Measurements from ENCODE around the gene ACTR3. TPM values are rescaled to one million over a fixed set of nuclear protein-coding genes. Genes with fewer than 3 reads are reported as not detected.
A peak's percentile ranks its signal among the peaks of the same experiment; 100 is the strongest.

ACTR3 gene
- total RNA-seq (265 TPM), polyA plus RNA-seq (ENCODE audit: insufficient read depth, low read depth, low replicate concordance) (69.3 TPM)
- long read RNA-seq, donor 1, full-length matches to known transcripts, result 17 of 46 reads
- long read RNA-seq, donor 1, partial matches to known transcripts, result 29 of 46 reads
- long read RNA-seq, donor 1, other reads (novel, unspliced or antisense), result 0 of 46 reads
- long read RNA-seq, donor 2, full-length matches to known transcripts, result 19 of 40 reads
- long read RNA-seq, donor 2, partial matches to known transcripts, result 21 of 40 reads
- long read RNA-seq, donor 2, other reads (novel, unspliced or antisense), result 0 of 40 reads
- long read RNA-seq, donor 3, full-length matches to known transcripts, result 24 of 40 reads
- long read RNA-seq, donor 3, partial matches to known transcripts, result 16 of 40 reads
- long read RNA-seq, donor 3, other reads (novel, unspliced or antisense), result 0 of 40 reads
- long read RNA-seq, donor 4, full-length matches to known transcripts, result 26 of 34 reads
- long read RNA-seq, donor 4, partial matches to known transcripts, result 8 of 34 reads
- long read RNA-seq, donor 4, other reads (novel, unspliced or antisense), result 0 of 34 reads
- long read RNA-seq, donor 5, full-length matches to known transcripts, result 4 of 4 reads
- long read RNA-seq, donor 5, partial matches to known transcripts, result 0 of 4 reads
- long read RNA-seq, donor 5, other reads (novel, unspliced or antisense), result 0 of 4 reads
- long read RNA-seq, donor 6, full-length matches to known transcripts, result 38 of 113 reads
- long read RNA-seq, donor 6, partial matches to known transcripts, result 75 of 113 reads
- long read RNA-seq, donor 6, other reads (novel, unspliced or antisense), result 0 of 113 reads
- long read RNA-seq, donor 7, full-length matches to known transcripts, result 135 of 165 reads
- long read RNA-seq, donor 7, partial matches to known transcripts, result 12 of 165 reads
- long read RNA-seq, donor 7, other reads (novel, unspliced or antisense), result 18 of 165 reads
- long read RNA-seq, donor 8, full-length matches to known transcripts, result 22 of 39 reads
- long read RNA-seq, donor 8, partial matches to known transcripts, result 17 of 39 reads
- long read RNA-seq, donor 8, other reads (novel, unspliced or antisense), result 0 of 39 reads
- long read RNA-seq, donor 9, full-length matches to known transcripts, result 15 of 28 reads
- long read RNA-seq, donor 9, partial matches to known transcripts, result 13 of 28 reads
- long read RNA-seq, donor 9, other reads (novel, unspliced or antisense), result 0 of 28 reads
- long read RNA-seq, donor 10, full-length matches to known transcripts, result 20 of 27 reads
- long read RNA-seq, donor 10, partial matches to known transcripts, result 7 of 27 reads
- long read RNA-seq, donor 10, other reads (novel, unspliced or antisense), result 0 of 27 reads

- peak; percentile 45 for FAIRE-seq
- H3K36me3 ChIP-seq (ENCODE audit: control insufficient read depth in 2 of 3, insufficient read depth in 3 of 3, low read length in 3 of 3), result no peaks in the 10 kb centered on the region
- intact Hi-C loops (cut with DNase I), result no loop called here
Observed at GRCh38 chr2:113889471-113890252, at the start of gene ACTR3. TSS of gene ACTR3 (plus strand) at chr2:113890089. CDS start at chr2:113890280, 191 bp downstream.

DNA sequence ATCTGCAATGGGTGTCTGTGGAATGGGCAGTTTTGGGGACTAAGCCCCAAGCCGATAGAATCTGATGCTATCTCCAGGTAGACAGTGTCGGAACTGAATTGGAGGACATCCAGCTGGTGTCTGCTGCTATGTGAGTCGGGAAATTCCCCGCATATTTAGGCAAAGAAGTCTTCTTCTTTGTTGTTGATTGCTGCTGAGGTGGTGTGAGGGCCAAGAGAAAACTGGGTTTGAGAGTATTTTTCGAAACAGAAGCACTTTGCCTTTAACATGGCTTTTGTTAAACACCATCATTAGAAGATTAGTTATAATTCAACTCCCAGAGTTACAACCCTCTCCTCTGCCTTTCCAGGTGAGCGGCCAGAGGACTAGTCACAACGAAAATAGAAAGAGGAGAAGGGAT is 49.4 kb upstream of the ACTR3 start:
- peak in 1 of 5 donors; percentile 8 for DNase-seq
- FAIRE-seq, result no peak
- intact Hi-C loops (cut with DNase I), result no loop called here

More at GRCh38 chr2:113889471-113890252, at the start of gene ACTR3:
- peak within 1 kb of the TSS; percentile 93 to 97 (median 97) for H3K4me3 ChIP-seq (ENCODE audit: low read length in 3 of 3)
- no peak for TF ChIP-seq CTCF (IDR thresholded peaks at IDR 0.05; ENCODE audit: borderline replicate concordance, extremely low read depth, insufficient read depth)
- DNase-seq, result peak; percentile 99 to 100 (median 99)
- H3K27me3 ChIP-seq (ENCODE audit: control insufficient read depth, insufficient read depth, low read length), result no peaks in the 10 kb centered on the region
- H3K4me1 ChIP-seq (ENCODE audit: control insufficient read depth in 2 of 3, insufficient read depth in 2 of 3, low read depth in 1 of 3, low read length in 3 of 3), result peaks cover 3 to 25% (median 14%) of the 10 kb centered on the region in 3 donors
- peak within 1 kb of the TSS; percentile 98 to 99 for H3K27ac ChIP-seq (ENCODE audit: low read depth in 2 of 2, low read length in 2 of 2)
- H3K9ac ChIP-seq (ENCODE audit: low read length in 3 of 3), result peak within 1 kb of the TSS; percentile 93 to 97 (median 93)
- no peaks in the 10 kb centered on the region for H3K9me3 ChIP-seq (ENCODE audit: control insufficient read depth in 2 of 3, insufficient read depth in 1 of 3, low read length in 3 of 3)

More for the DNA sequence above, 49.4 kb upstream of the ACTR3 start:
- Histone ChIP-seq H3K27ac (ENCODE audit: low read depth in 2 of 2, low read length in 2 of 2) (peak overlapping the region in 1 of 2 donors; percentile 14), H3K27me3 (ENCODE audit: control insufficient read depth, insufficient read depth, low read length) (no peaks in the 10 kb centered on the region), H3K9ac (ENCODE audit: low read length in 3 of 3) (no peak overlapping the region), H3K9me3 (ENCODE audit: control insufficient read depth in 2 of 3, insufficient read depth in 1 of 3, low read length in 3 of 3) (no peaks in the 10 kb centered on the region), H3K4me3 (ENCODE audit: low read length in 3 of 3) (no peak overlapping the region), H3K36me3 (ENCODE audit: control insufficient read depth in 2 of 3, insufficient read depth in 3 of 3, low read length in 3 of 3) (no peaks in the 10 kb centered on the region), H3K4me1 (ENCODE audit: control insufficient read depth in 2 of 3, insufficient read depth in 2 of 3, low read depth in 1 of 3, low read length in 3 of 3) (peaks cover 0 to 8% (median 5%) of the 10 kb centered on the region in 3 donors)
- TF ChIP-seq CTCF (IDR thresholded peaks at IDR 0.05; ENCODE audit: borderline replicate concordance, extremely low read depth, insufficient read depth), result no peak
